ENCODE measurements around the gene ZBTB7C. TPM values are rescaled to one million over a fixed set of nuclear protein-coding genes. Genes with fewer than 3 reads are reported as not detected.

Gene ZBTB7C
- total RNA-seq, result 1.2 TPM in 1 of 2 replicates, not detected in the other

GRCh38 chr18:48408727-48409590, at the start of gene ZBTB7C:
Gene ZBTB7C, minus strand, starts transcription at chr18:48409383.

Small RNAs within 50 kb of the gene (small RNA-seq; reads per million reads assigned to genes)
- gene RNU6-708P, result not detected

Other genes starting within 250 kb of the ZBTB7C start
- gene CTIF, start 129.6 kb upstream of the ZBTB7C start, total RNA-seq, result 102 and 170 TPM in 2 replicates

Measured in placental epithelial cell (primary cell).